Peyer's patch (tissue), 4 donors: ENCODE data around the gene BICRA. TPM values are rescaled to one million over a fixed set of nuclear protein-coding genes. Genes with fewer than 3 reads are reported as not detected.
"Not testable (repeated sequence)": the region's sequence is repeated elsewhere in the genome, so short reads cannot be mapped to it uniquely, and the experiment has no call there.

Source experiments
- DNase-seq, 3 donors: peaks; one replicate each; pipeline ENCODE4 v3.0.0-alpha.2; 2017 to 2019
- H3K27ac ChIP-seq, 4 donors: fragments of 200-600 bp; sonication (generic); one replicate each; pipeline ENCODE4 v1.5.1; 2016 to 2019
- H3K27me3 ChIP-seq, 2 donors: fragments of 200-600 bp; sonication (generic); one replicate each; pipeline ENCODE4 v1.5.1; 2019
- H3K36me3 ChIP-seq, 3 donors: fragments of 200-600 bp; sonication (generic); one replicate each; pipeline ENCODE4 v1.5.1; 2016 to 2019
- H3K4me1 ChIP-seq, 4 donors: fragments of 200-600 bp; sonication (generic); one replicate each; pipeline ENCODE4 v1.5.1; 2016 to 2019
- H3K4me3 ChIP-seq, 4 donors: fragments of 200-600 bp; sonication (generic); 1 replicate in 3 of 4; 2 replicates in 1 of 4; pipeline ENCODE4 v1.5.1; 2016 to 2019; ENCODE audit warnings: mild to moderate bottlenecking in 1 of 4
- H3K9me3 ChIP-seq, 4 donors: fragments of 200-600 bp; sonication (generic); one replicate each; pipeline ENCODE4 v1.5.1; 2016 to 2019; ENCODE audit warnings: mild to moderate bottlenecking in 1 of 4
- CTCF ChIP-seq, 6 experiments: fragments of 450-650 bp in 4 of 6; fragments of 200-600 bp in 2 of 6; sonication (generic) in 1 of 6; IDR thresholded peaks; one replicate each; pipeline ENCODE4 v1.5.1; 2017 to 2019; ENCODE audit warnings: antibody characterized with exemption in 6 of 6, mild to moderate bottlenecking in 3 of 6, moderate library complexity in 1 of 6
- POLR2A ChIP-seq, 2 donors: fragments of 450-650 bp; IDR thresholded peaks; one replicate each; pipeline ENCODE4 v1.5.1; 2017; ENCODE audit warnings: antibody characterized with exemption in 2 of 2, mild to moderate bottlenecking in 2 of 2, moderate library complexity in 2 of 2
- total RNA-seq, 4 donors: library from RNA; depleted of rRNA; stranded (reverse); fragments of >200 nt; gene quantifications; one replicate each; pipeline ENCODE4 v1.1.0, GENCODE V29; 2016

The BICRA gene
- total RNA-seq, 4 donors from 2014 or later, result 8.2 to 14.9 (median 13.3) TPM

GRCh38 chr19:47663435-47663910 is 54.5 kb downstream of the BICRA start:
- Histone ChIP-seq H3K36me3 (no peaks in the 10 kb centered on the region), H3K27me3 (no peaks in the 10 kb centered on the region), H3K4me3 (no peak overlapping the region), H3K4me1 (peaks cover 0 to 95% (median 10%) of the 10 kb centered on the region in 4 donors), H3K27ac (peak overlapping the region; percentile 50 to 94 (median 85)), H3K9me3 (no peaks in the 10 kb centered on the region)
- TF ChIP-seq POLR2A (IDR thresholded peaks at IDR 0.05) (no peak), CTCF (IDR thresholded peaks at IDR 0.05) (no peak)
- DNase-seq, result no peak

GRCh38 chr19:47663911-47664771 is 55.2 kb downstream of the BICRA start:
- Histone ChIP-seq H3K4me1 (peaks cover 0 to 88% (median 10%) of the 10 kb centered on the region in 4 donors), H3K9me3 (no peaks in the 10 kb centered on the region), H3K4me3 (no peak overlapping the region), H3K27ac (peak overlapping the region; percentile 69 to 94 (median 85)), H3K36me3 (no peaks in the 10 kb centered on the region), H3K27me3 (no peaks in the 10 kb centered on the region)
- peak; percentile 23 to 82 (median 61) for DNase-seq
- TF ChIP-seq POLR2A (IDR thresholded peaks at IDR 0.05) (no peak), CTCF (IDR thresholded peaks at IDR 0.05) (no peak)

- Histone ChIP-seq H3K4me1 (peaks cover 0 to 44% (median 6%) of the 10 kb centered on the region in 4 donors), H3K36me3 (peaks cover 0 to 14% (median 0%) of the 10 kb centered on the region in 3 donors)
- H3K4me3 ChIP-seq, H3K9me3 ChIP-seq, H3K27ac ChIP-seq, H3K27me3 ChIP-seq, DNase-seq: not testable (repeated sequence)
Observed at GRCh38 chr19:47668556-47668955, 59.6 kb downstream of the BICRA start.

- Histone ChIP-seq H3K9me3 (no peaks in the 10 kb centered on the region), H3K27me3 (no peaks in the 10 kb centered on the region), H3K27ac (no peak overlapping the region), H3K4me3 (no peak overlapping the region), H3K36me3 (peaks cover 0 to 33% (median 0%) of the 10 kb centered on the region in 3 donors), H3K4me1 (peaks cover 0 to 22% (median 4%) of the 10 kb centered on the region in 4 donors)
- TF ChIP-seq POLR2A (IDR thresholded peaks at IDR 0.05) (no peak), CTCF (IDR thresholded peaks at IDR 0.05) (no peak)
- no peak for DNase-seq
Observed at GRCh38 chr19:47670736-47671135, 61.8 kb downstream of the BICRA start.

- Histone ChIP-seq H3K27me3 (no peaks in the 10 kb centered on the region), H3K36me3 (peaks cover 0 to 40% (median 0%) of the 10 kb centered on the region in 3 donors), H3K4me3 (no peak overlapping the region), H3K9me3 (no peaks in the 10 kb centered on the region), H3K27ac (no peak overlapping the region), H3K4me1 (peaks cover 0 to 16% (median 0%) of the 10 kb centered on the region in 4 donors)
- TF ChIP-seq CTCF (IDR thresholded peaks at IDR 0.05) (no peak), POLR2A (IDR thresholded peaks at IDR 0.05) (no peak)
- no peak for DNase-seq
Observed at GRCh38 chr19:47671499-47671898, 62.6 kb downstream of the BICRA start.

- Histone ChIP-seq H3K36me3 (peaks cover 0 to 47% (median 0%) of the 10 kb centered on the region in 3 donors), H3K9me3 (no peaks in the 10 kb centered on the region), H3K27me3 (no peaks in the 10 kb centered on the region), H3K4me3 (no peak overlapping the region), H3K4me1 (no peaks in the 10 kb centered on the region), H3K27ac (no peak overlapping the region)
- TF ChIP-seq CTCF (IDR thresholded peaks at IDR 0.05) (no peak), POLR2A (IDR thresholded peaks at IDR 0.05) (no peak)
- no peak for DNase-seq
Observed at GRCh38 chr19:47673426-47673825, 64.5 kb downstream of the BICRA start.
